Eye (tissue), 1 donor: ENCODE results near the gene CD74.
"Not testable (repeated sequence)": the region's sequence is repeated elsewhere in the genome, so short reads cannot be mapped to it uniquely, and the experiment has no call there.

Source experiments
- DNase-seq: peaks from one replicate; pipeline ENCODE4 v3.0.0-alpha.2; 2015

Gene CD74

DNA sequence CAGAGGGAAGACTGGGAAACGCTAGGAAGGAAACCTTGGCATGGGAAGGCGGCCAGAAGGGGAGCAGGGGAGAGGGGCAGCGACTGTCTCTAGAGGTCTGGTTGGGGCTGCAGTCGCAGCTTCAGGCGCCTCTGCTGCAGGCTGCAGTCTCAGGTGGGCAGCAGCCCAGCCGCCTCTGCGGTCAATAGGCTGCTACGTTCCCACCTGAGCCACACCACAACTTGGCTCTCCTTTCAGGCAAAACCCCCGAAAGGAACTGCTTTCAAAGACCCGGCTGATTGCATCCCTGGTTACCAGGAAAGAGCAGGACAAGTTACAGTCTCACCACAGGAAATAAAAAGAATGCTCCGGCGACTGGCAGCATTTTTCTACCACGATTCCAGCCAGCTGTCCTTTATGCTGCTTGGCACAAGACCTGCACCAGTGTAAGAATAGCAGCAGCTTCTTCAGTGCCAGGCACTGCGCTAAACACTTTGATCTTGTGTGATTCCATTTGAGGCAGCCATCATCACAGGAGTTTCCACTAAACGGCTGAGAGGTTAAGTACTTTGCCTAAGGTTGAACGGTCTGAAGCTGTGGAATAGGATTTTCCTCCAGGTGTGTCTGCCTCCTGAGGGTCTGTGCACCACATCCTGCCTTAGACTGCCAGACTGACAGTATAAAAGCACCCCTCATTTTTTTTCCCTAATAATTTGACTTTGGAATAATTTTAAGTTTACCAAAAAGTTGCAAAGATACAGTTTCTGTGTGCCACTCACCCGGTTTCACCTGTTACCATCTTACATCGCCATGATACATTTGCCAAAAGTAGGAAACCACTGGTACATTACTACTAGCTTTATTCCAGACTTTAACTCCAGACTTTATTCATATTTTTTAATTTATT, 29.3 kb upstream of the CD74 start:
- no peak for DNase-seq

DNA sequence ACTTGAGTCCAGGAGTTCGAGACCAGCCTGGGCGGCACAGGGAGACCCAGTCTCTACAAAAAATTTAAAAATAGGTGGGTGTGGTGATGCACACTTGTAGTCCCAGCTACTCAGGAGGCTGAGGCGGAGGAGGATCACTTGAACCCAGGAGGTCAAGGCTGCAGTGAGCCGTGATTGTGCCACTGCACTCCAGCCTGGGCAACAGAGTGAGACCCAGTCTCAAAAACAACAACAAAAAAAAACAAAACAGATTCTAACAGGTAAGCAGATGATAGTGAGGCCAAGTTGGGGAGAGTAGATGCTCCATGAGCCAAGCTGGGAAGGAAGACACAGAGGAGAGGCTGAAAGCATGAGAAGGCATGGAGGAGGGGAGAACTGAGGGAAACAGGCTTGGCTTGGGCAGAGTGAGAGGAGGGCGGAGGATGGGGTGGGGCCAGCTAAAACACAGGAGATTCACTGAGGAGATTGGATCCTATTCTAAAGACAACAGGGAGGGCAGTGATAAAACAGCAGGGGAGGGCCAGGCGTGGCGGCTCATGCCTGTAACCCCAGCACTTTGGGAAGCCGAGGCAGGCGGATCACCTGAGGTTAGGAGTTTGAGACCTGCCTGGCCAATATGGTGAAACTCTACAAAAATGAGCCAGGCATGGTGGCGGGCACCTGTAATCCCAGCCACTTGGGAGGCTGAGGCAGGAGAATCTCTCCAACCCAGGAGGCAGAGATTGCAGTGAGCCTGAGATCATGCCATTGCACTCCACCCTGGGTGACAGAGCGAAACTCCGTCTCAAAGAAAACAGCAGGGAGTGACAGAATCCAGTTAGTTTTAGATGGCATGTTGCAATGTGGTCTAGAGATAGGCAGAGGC, 28.5 kb upstream of the CD74 start:
- DNase-seq: no peak

DNA sequence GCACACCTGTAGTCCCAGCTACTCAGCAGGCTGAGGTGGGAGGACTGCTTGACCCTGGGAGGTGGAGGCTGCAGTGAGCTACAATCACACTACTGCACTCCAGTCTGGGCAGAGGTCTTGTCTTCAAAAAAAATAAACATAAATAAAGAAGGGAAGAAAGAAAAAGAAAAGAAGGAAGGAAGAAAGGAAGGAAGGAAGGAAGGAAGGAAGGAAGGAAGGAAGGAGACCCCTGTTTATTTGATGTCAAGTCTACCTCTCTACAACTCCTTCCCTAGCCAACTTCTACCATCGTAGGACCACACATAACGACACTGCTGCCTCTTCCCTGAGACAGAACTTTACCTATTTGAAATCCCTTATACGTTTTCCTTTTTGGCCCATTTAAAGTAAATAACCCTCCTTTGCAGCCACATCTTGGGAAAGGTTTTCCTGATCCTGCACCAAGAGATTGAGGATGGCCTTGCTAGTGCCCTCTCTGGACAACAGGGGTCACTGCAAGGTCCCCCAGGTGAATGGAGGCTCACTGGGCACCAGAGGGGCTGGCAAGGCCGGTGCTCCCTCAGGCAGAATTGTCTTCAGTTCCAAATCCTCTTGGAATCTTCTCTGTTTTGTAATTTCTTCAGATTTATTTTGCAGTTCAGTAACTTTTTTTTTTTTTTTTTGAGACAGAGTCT, 26.3 kb upstream of the CD74 start:
- DNase-seq: peak; percentile 40

DNA sequence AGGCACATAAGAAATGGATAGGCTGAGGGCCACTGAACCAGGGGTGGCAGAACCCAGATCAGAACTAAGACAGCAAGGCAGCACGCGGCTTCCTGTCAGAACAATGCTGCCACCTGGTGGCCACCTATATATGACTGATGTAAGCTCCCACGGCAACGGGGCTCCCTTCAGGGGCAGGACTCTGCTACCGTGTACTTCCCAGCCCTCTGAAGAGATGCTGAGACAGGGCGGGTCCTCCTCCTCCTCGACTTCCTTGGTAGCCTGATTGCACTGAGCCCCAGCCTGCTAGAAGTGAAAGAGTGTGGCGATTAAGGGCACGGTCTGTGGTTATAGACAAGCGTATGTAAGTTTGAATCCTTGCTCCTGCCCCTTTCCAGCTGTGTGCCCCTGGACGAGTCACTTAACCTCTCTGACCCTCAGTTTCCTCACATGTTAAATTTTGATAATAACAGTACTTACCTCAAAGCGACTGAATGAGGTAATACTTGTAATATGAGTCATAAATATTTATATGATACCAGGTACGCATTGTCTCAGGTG, 23.5 kb upstream of the CD74 start:
- DNase-seq: peak; percentile 95

DNA sequence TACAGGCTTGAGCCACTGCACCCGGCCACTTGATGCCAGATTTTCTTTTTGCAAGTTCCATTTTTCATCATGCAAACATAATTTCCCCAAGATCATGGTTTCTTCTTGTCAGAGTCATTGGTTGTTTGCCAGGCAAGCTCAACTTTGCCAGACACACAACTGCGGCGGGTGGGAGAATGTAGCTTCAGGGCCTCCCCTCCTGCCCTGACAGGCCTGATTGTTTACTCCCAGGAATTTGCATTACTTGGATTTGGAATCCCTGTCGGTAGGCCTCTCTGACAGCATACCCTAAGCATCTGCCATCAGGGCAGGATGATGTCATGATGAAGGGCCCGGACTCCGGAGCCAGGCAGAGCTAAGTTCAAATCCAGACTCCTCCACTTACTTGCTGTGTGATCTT, 21.8 kb upstream of the CD74 start:
- peak; percentile 48 for DNase-seq

DNA sequence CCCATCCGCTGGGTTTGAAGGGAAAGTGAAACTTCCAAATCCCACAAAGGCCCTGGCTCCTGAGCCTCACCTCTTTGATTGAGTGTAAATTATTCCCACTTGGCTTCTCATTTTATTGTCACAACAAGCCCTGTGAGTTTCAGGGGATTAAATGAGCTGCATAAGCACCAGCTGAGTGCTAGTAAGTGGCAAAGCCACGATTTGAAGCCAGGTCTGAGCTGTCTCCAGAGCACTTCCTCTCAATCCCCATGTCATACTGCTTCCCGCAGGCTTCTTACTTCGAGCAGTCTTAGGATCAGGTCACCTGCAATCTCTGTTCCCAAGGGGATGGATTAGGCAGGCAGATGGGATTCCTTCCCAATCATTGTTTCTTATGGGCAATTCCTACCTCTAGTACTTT, 18.9 kb upstream of the CD74 start:
- DNase-seq: no peak

DNA sequence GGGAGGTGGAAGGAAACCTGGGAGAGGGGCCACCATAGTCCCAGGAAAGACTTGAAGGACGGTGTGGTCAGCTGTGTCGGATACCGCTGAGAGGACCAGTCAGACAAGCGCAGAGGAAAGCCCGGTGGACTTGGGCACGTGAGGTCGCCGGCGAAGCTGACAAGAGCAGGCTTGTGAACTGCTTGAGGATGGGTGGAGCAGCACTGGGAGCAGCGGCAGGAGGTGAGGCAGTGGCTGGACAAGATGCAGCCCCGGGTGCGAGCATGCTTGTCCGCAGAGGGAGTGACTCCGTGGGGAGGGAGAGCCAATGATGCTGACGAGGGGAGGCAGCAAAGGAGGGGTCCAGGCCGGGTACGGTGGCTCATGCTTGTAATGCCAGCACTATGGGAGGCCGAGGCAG, 18.3 kb upstream of the CD74 start:
- no peak for DNase-seq

DNA sequence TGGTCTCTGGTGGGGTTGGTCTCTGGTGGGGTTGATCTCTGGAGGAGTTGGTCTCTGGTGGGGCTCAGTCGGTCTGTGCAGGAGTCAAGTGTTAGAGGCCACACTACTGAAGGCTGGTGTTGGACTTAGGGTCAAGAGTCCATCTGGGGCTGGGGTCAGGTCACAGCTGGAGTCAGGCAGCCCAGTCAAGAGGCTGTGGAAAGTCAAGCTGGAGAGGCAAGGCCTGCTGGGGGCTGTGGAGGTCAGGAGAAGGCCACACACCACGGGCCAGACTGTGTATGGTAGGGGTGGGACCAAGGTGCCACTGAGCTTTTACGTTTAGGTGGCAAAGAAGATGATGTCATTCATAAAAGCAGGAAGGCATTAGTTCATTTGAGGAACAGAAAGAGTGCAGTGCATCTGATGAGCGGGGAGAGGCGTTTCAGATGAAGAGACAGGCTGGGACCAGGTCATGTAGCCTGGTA, 16.7 kb upstream of the CD74 start:
- DNase-seq: no peak

DNA sequence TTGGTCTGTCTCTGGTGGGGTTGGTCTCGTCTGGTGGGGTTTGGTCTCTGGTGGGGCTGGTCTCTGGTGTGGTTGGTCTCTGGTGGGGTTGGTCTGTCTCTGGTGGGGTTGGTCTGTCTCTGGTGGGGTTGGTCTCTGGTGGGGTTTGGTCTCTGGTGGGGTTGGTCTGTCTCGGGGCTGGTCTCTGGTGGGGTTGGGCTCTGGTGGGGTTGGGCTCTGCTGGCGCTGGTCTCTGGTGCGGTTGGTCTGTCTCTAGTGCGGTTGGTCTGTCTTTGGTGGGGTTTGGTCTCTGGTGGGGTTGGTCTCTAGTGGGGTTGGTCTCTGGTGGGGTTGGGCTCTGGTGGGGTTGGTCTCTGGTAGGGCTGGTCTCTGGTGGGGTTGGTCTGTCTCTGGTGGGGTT, 16.3 kb upstream of the CD74 start:
- no peak for DNase-seq

DNA sequence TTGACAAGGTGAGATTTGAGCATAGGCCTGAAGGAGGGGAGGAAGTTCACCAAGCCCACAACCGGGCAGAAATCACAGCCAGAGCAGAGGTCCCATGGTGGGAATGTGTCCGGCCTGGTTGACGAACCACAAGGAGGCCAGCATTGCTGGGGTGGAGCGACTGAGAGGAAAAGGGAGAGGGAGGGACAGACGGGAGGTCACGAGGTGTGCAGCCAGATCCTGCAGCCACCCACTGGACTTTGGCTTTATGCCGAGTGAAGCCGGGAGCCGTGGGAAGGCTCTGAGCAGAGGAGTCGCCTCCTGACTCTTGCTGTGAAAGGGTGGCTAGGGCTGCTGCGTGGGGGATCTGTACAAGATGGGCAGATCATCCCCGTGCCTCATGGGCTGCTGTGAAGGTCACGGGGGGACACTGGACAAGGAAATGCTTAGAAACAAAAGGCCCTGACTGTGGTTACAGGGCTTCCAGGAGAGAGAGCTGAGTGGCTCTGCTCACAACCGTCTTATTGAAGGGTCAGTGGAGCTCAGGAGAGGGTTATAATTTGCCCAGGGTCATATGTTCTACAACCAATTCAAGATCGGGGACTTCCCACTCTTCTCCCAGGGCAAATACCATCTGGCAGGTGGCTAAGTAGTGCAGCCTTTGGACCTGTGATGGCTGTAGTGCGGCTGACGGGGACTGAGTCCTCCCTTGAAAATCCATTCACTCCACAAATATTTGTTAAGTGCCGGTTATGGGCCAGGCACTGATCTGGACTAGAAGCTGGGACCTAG, 15.6 kb upstream of the CD74 start:
- DNase-seq: peak; percentile 17

DNA sequence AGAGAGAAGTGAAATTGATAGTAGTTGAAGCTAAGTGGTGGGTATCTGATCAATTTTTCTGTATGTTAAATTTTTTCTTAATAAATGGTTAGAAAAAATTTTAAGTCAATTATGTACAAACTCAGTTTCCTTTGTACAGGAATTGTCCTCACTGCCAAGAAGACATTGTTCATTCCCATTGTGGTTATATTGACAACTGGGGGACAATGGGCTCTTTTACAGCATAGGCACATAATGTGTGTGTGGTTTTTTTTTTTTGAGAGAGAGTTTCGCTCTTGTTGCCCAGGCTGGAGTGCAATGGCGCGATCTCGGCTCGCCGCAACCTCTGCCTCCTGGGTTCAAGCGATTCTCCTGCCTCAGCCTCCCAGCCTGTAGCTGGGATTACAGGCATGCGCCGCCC, 13.5 kb upstream of the CD74 start:
- not testable (repeated sequence) for DNase-seq

DNA sequence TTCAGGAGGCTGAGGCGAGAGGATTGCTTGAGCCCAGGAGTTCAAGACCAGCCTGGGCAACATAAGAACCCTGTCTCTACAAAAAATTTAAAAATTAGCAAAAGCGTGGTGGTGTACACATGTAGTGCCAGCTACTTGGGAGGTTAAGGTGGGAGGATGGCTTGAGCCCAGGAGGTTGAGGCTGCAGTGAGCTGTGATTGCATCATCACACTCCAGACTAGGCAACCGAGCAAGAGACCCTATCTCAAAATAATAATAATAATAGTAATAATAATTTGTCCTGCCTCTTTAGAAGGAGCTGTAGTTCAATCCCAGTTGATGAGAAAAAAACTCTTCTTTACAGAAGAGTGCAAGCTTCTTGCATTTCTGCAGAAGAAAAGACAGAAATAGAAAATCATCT, 10.0 kb upstream of the CD74 start:
- DNase-seq: no peak

DNA sequence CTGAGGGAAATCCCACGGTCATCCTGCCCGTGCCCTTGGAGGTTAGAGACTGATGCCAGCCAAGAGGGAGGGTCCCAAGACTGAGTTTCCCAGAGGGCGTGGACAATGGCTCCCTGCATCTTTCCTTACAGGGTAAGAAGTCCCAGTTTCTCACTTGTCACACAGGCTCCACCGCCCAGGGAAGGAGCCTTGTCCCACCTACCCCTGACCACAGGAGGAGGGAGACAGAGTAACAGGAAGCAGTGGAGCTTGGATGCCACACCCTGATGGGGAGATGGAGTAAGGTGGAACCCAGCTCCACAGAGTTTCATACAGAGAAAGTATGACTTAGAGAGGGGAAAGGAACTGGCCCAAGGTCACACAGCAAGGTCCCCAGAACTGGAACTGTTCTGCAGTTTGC, 9.4 kb upstream of the CD74 start:
- DNase-seq: no peak

DNA sequence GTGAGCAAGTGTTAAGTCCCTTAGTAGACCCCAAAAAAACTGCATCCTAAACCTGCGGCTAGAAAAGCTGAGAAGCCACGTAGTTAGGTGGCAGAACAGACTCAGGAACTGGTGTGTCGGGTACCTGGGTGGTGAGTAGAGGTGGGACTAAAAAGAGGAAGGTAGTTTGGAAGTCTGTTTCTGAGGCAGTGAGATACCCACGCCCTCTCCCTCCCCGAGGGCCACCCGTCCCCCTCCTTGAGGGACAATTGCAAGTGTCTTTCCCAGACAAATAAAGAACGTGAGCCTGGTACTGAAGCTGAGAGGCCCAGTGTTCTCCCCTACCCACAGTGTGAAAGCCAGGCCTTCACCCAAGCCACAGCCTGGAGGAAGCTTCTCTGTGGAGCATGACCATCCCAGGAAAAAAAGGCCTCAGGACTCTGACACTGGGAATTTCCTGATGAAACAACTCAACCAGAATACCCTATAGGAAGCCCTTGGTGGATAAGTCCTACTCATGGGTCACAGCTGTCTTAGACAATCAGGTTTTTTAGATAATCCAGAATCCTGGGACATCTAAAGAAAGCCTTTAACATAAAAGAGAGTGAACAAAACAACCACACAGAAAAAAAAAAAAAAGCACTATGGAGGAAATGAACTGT, 7.0 kb upstream of the CD74 start:
- no peak for DNase-seq

DNA sequence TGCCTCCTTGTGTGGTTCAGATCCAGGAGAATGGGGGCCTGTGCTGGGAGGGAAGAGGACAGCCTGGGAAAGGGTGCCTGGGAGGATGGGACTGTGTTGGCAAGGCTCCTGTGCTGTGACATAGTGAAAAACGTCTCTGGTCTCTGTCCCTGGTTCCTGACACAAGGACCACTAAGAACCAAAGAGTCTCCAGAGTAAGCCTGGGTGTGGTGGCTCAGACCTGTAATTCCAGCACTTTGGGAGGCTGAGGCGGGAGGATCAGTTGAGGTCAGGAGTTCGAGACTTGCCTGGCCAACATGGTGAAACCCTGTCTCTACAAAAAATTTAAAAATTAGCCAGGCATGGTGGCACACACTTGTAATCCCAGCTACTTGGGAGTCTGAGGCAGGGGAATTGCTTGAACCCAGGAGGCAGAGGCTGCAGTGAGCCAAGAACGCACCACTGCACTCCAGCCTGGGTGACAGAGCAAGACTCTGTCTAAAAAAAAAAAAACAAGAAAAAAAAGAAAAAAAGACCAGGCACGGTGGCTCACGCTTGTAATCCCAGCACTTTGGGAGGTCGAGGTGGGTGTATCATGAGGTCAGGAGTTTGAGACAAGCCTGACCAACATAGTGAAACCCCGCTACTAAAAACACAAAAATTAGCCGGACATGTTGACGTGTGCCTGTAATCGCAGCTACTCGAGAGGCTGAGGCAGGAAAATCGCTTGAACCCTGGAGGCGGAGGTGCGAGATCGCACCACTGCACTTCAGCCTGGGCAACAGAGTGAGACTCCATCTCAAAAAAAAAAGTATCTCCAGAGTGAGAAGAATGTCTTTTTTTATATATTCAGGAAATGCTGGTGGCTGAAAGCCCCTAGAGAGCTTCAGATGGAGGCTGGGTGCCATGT, 1.4 kb upstream of the CD74 start:
- not testable (repeated sequence) for DNase-seq

DNA sequence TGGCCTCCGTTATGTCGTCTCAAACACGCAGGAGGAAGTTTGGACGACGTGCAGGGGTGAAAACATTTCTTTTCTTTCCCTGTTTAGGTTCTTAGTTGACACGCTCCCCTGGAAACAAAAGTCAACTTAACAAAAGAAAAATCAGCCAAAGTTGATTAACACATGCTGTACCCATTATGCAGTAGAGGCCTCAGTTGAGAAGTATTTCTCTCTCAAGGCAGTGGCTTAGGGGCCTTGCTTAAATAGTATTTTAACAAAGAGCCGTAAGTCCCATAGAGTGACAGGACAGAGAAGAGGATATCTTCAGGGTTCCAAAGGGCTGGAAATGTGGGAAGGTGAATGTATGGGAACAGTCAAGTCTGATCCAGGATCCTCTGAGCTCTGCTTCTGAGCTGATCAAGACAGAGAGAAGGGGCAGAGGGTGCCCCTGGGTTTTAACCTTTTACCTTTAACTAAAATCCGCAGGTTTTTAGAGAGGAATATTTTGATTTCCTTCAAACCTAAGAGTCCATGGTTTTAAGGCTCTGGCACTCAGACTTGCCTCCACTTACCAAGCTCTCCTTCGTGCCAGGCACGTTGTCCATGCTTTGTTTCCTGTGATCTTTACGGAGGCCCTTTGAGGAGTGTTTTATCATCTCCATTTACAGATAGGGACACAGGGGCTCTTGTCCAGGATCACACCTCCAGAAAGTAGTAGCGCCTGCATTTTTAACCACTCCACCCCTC, 629 bp upstream of the CD74 start:
- no peak for DNase-seq

DNA sequence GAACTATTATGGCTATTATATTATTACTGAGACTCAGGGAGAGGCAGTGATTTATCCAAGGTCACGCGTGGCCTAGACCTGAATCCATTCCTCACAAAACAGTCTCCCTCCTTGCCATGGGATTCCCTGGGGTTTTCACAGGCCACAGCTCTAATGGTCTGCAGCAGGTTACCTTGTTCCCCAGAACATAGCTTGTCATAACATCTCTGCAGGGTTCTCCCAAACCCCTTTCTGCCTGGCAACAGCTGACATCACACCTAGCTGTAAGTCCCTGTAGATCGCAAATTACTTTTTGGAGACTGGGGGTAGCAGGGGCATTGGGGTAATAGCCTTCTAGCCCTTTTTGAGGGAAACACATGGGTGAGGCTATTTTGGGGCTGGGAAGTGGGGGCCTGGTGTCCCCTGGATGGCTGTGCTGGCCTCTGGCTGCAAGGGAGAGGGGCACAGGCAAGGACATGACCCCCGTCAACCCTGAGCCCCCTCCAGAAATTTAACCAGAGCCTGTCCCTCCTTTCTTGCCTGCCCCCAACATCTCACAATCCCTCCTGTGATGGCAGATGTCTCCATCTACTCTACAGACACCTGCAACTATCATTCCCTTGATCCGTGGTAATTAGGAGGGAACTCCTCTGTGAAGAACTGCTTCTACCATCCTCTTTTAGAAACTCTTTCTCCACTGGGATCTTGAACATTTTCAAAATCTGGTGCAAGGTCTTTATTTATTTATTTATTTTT, 1.3 kb downstream of the CD74 start:
- DNase-seq: no peak

DNA sequence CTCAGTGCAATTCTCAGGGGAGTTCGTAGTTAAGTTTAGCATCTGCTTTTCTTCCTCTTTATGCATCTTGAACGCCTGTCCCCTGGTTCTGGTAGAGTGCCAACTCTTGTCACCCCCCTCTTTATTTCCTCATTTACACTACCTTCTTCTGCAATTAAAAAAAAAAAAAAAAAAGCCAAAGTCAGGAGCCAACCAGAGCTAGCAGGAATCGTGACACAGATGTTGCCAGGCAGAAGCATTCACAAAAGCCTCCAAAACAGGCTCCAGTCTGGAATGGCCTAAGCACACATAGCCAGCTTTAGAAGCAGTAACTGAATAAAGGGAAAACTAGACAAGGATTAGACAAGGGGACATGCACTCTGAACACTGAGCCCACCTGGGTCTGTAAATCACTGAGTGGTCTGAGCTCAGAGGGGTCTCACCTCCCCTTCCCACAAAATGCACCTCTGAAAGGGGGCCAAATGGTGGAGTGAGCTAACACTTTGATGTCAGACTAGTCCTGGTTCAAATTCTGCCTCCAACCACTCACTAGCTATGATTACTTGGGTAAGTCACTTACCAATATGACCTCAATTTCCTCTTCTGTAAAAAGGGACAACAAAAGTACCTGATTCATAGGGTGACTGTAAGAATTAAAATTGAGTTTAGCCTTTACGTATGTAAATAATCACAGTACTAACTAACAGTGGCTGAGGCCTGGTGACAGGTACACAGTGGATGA, 2.0 kb downstream of the CD74 start:
- peak; percentile 88 for DNase-seq
